ENCODE measurements around the gene CCDC186.

DNA sequence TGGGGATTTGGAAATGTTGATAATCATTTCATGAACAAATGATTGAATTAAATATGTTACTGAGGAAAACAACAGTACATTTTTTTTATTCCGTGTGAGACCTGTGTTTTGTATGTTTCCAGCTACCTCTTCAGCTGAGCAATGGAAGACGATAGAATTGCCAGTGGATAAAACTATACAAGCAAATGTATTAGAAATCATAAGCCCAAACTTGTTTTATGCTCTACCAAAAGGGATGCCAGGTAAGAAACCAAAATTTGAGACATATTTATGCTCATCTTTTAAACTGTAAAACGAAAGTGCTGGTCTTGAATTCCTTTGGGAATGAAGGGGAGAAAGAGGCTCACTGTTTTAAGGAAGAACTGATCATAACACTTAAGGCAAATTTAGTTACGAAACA lies 47.2 kb upstream of the CCDC186 start:
- TF ChIP-seq EZH2 (IDR thresholded peaks at IDR 0.05; ENCODE audit: borderline replicate concordance, low read depth, low read length, severe bottlenecking), result no peak
- TF ChIP-seq, protein P1, sequence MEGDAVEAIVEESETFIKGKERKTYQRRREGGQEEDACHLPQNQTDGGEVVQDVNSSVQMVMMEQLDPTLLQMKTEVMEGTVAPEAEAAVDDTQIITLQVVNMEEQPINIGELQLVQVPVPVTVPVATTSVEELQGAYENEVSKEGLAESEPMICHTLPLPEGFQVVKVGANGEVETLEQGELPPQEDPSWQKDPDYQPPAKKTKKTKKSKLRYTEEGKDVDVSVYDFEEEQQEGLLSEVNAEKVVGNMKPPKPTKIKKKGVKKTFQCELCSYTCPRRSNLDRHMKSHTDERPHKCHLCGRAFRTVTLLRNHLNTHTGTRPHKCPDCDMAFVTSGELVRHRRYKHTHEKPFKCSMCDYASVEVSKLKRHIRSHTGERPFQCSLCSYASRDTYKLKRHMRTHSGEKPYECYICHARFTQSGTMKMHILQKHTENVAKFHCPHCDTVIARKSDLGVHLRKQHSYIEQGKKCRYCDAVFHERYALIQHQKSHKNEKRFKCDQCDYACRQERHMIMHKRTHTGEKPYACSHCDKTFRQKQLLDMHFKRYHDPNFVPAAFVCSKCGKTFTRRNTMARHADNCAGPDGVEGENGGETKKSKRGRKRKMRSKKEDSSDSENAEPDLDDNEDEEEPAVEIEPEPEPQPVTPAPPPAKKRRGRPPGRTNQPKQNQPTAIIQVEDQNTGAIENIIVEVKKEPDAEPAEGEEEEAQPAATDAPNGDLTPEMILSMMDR (IDR thresholded peaks at IDR 0.05; ENCODE audit: borderline replicate concordance, extremely low read depth, low read length, poor library complexity, severe bottlenecking), result no peak

All from DND-41 (cell line).